Measurements from ENCODE around the gene ZC3H7B.

ZC3H7B gene

GRCh38 chr22:41345807-41346335 lies 44.5 kb downstream of the ZC3H7B start:
- Histone ChIP-seq H3K27ac (ENCODE audit: low read depth, low read length, severe bottlenecking) (no peak overlapping the region), H3K9me3 (ENCODE audit: control insufficient read depth, low read length) (no peaks in the 10 kb centered on the region), H3K4me1 (ENCODE audit: control insufficient read depth, insufficient read depth, low read length, poor library complexity, severe bottlenecking) (peaks cover 2% of the 10 kb centered on the region), H3K36me3 (ENCODE audit: control insufficient read depth, insufficient read depth, low read length) (peaks cover 88% of the 10 kb centered on the region), H3K4me3 (ENCODE audit: extremely low read depth, insufficient read depth, low read length, poor library complexity, severe bottlenecking) (no peak overlapping the region)
- WGBS, 2 experiments (ENCODE audit: insufficient coverage in 2 of 2): 92 to 98% methylated on average over 21 to 24 of the region's 24 CpGs

GRCh38 chr22:41347066-41347859 lies 45.9 kb downstream of the ZC3H7B start:
- Histone ChIP-seq H3K27ac (ENCODE audit: low read depth, low read length, severe bottlenecking) (no peak overlapping the region), H3K9me3 (ENCODE audit: control insufficient read depth, low read length) (no peaks in the 10 kb centered on the region), H3K4me1 (ENCODE audit: control insufficient read depth, insufficient read depth, low read length, poor library complexity, severe bottlenecking) (peaks cover 16% of the 10 kb centered on the region), H3K36me3 (ENCODE audit: control insufficient read depth, insufficient read depth, low read length) (peaks cover 94% of the 10 kb centered on the region), H3K4me3 (ENCODE audit: extremely low read depth, insufficient read depth, low read length, poor library complexity, severe bottlenecking) (no peak overlapping the region)
- 93 to 94% methylated on average over 15 to 16 of the region's 18 CpGs for WGBS, 2 experiments (ENCODE audit: insufficient coverage in 2 of 2)

GRCh38 chr22:41348964-41349484 lies 47.7 kb downstream of the ZC3H7B start:
- H3K4me3 ChIP-seq (ENCODE audit: extremely low read depth, insufficient read depth, low read length, poor library complexity, severe bottlenecking): no peak overlapping the region
- H3K27ac ChIP-seq (ENCODE audit: low read depth, low read length, severe bottlenecking): no peak overlapping the region
- peaks cover 16% of the 10 kb centered on the region for H3K4me1 ChIP-seq (ENCODE audit: control insufficient read depth, insufficient read depth, low read length, poor library complexity, severe bottlenecking)
- whole genome bisulfite sequencing, 2 experiments (ENCODE audit: insufficient coverage in 2 of 2): 95 to 98% methylated on average over 18 to 22 of the region's 22 CpGs
- H3K36me3 ChIP-seq (ENCODE audit: control insufficient read depth, insufficient read depth, low read length): peaks cover 89% of the 10 kb centered on the region
- H3K9me3 ChIP-seq (ENCODE audit: control insufficient read depth, low read length): no peaks in the 10 kb centered on the region

GRCh38 chr22:41350087-41350486 lies 48.8 kb downstream of the ZC3H7B start:
- Histone ChIP-seq H3K4me3 (ENCODE audit: extremely low read depth, insufficient read depth, low read length, poor library complexity, severe bottlenecking) (no peak overlapping the region), H3K27ac (ENCODE audit: low read depth, low read length, severe bottlenecking) (no peak overlapping the region), H3K4me1 (ENCODE audit: control insufficient read depth, insufficient read depth, low read length, poor library complexity, severe bottlenecking) (peaks cover 16% of the 10 kb centered on the region), H3K9me3 (ENCODE audit: control insufficient read depth, low read length) (no peaks in the 10 kb centered on the region), H3K36me3 (ENCODE audit: control insufficient read depth, insufficient read depth, low read length) (peaks cover 89% of the 10 kb centered on the region)
- WGBS, 2 experiments (ENCODE audit: insufficient coverage in 2 of 2): 95 to 97% methylated on average over 4 of the region's 4 CpGs

- H3K36me3 ChIP-seq (ENCODE audit: control insufficient read depth, insufficient read depth, low read length): peaks cover 89% of the 10 kb centered on the region
- no peak overlapping the region for H3K27ac ChIP-seq (ENCODE audit: low read depth, low read length, severe bottlenecking)
- 98% methylated on average over 4 to 5 of the region's 5 CpGs for WGBS, 2 experiments (ENCODE audit: insufficient coverage in 2 of 2)
Observed at GRCh38 chr22:41351011-41351410, 49.7 kb downstream of the ZC3H7B start.

GRCh38 chr22:41352058-41352457 lies 50.7 kb downstream of the ZC3H7B start:
- peaks cover 90% of the 10 kb centered on the region for H3K36me3 ChIP-seq (ENCODE audit: control insufficient read depth, insufficient read depth, low read length)
- H3K27ac ChIP-seq (ENCODE audit: low read depth, low read length, severe bottlenecking): peak overlapping the region; percentile 71
- no peak overlapping the region for H3K4me3 ChIP-seq (ENCODE audit: extremely low read depth, insufficient read depth, low read length, poor library complexity, severe bottlenecking)
- peaks cover 16% of the 10 kb centered on the region for H3K4me1 ChIP-seq (ENCODE audit: control insufficient read depth, insufficient read depth, low read length, poor library complexity, severe bottlenecking)
- 84 to 88% methylated on average over 6 of the region's 6 CpGs for WGBS, 2 experiments (ENCODE audit: insufficient coverage in 2 of 2)
- no peaks in the 10 kb centered on the region for H3K9me3 ChIP-seq (ENCODE audit: control insufficient read depth, low read length)

More at GRCh38 chr22:41351011-41351410, 49.7 kb downstream of the ZC3H7B start:
- H3K4me1 ChIP-seq (ENCODE audit: control insufficient read depth, insufficient read depth, low read length, poor library complexity, severe bottlenecking): peaks cover 16% of the 10 kb centered on the region
- H3K4me3 ChIP-seq (ENCODE audit: extremely low read depth, insufficient read depth, low read length, poor library complexity, severe bottlenecking): no peak overlapping the region
- H3K9me3 ChIP-seq (ENCODE audit: control insufficient read depth, low read length): no peaks in the 10 kb centered on the region

GRCh38 chr22:41353862-41354575 lies 52.7 kb downstream of the ZC3H7B start:
- Histone ChIP-seq H3K36me3 (ENCODE audit: control insufficient read depth, insufficient read depth, low read length) (peaks cover 78% of the 10 kb centered on the region), H3K4me3 (ENCODE audit: extremely low read depth, insufficient read depth, low read length, poor library complexity, severe bottlenecking) (no peak overlapping the region), H3K4me1 (ENCODE audit: control insufficient read depth, insufficient read depth, low read length, poor library complexity, severe bottlenecking) (peaks cover 25% of the 10 kb centered on the region), H3K27ac (ENCODE audit: low read depth, low read length, severe bottlenecking) (no peak overlapping the region), H3K9me3 (ENCODE audit: control insufficient read depth, low read length) (no peaks in the 10 kb centered on the region)
- 94 to 98% methylated on average over 9 to 10 of the region's 10 CpGs for WGBS, 2 experiments (ENCODE audit: insufficient coverage in 2 of 2)

- no peak overlapping the region for H3K27ac ChIP-seq (ENCODE audit: low read depth, low read length, severe bottlenecking)
- H3K36me3 ChIP-seq (ENCODE audit: control insufficient read depth, insufficient read depth, low read length): peaks cover 70% of the 10 kb centered on the region
- WGBS, 2 experiments (ENCODE audit: insufficient coverage in 2 of 2): 95 to 96% methylated on average over 10 of the region's 10 CpGs
- H3K4me3 ChIP-seq (ENCODE audit: extremely low read depth, insufficient read depth, low read length, poor library complexity, severe bottlenecking): no peak overlapping the region
- peaks cover 31% of the 10 kb centered on the region for H3K4me1 ChIP-seq (ENCODE audit: control insufficient read depth, insufficient read depth, low read length, poor library complexity, severe bottlenecking)
- no peaks in the 10 kb centered on the region for H3K9me3 ChIP-seq (ENCODE audit: control insufficient read depth, low read length)
Observed at GRCh38 chr22:41354979-41355378, 53.7 kb downstream of the ZC3H7B start.

GRCh38 chr22:41355895-41356294 lies 54.6 kb downstream of the ZC3H7B start:
- Histone ChIP-seq H3K36me3 (ENCODE audit: control insufficient read depth, insufficient read depth, low read length) (peaks cover 63% of the 10 kb centered on the region), H3K4me3 (ENCODE audit: extremely low read depth, insufficient read depth, low read length, poor library complexity, severe bottlenecking) (no peak overlapping the region)
- WGBS, 2 experiments (ENCODE audit: insufficient coverage in 2 of 2): 93 to 97% methylated on average over 14 to 15 of the region's 17 CpGs

GRCh38 chr22:41356430-41357028 lies 55.2 kb downstream of the ZC3H7B start:
- Histone ChIP-seq H3K9me3 (ENCODE audit: control insufficient read depth, low read length) (no peaks in the 10 kb centered on the region), H3K36me3 (ENCODE audit: control insufficient read depth, insufficient read depth, low read length) (peaks cover 58% of the 10 kb centered on the region), H3K27ac (ENCODE audit: low read depth, low read length, severe bottlenecking) (no peak overlapping the region), H3K4me3 (ENCODE audit: extremely low read depth, insufficient read depth, low read length, poor library complexity, severe bottlenecking) (no peak overlapping the region), H3K4me1 (ENCODE audit: control insufficient read depth, insufficient read depth, low read length, poor library complexity, severe bottlenecking) (peaks cover 26% of the 10 kb centered on the region)
- 96 to 97% methylated on average over 15 to 25 of the region's 25 CpGs for WGBS, 2 experiments (ENCODE audit: insufficient coverage in 2 of 2)

More at GRCh38 chr22:41355895-41356294, 54.6 kb downstream of the ZC3H7B start:
- peaks cover 32% of the 10 kb centered on the region for H3K4me1 ChIP-seq (ENCODE audit: control insufficient read depth, insufficient read depth, low read length, poor library complexity, severe bottlenecking)
- H3K27ac ChIP-seq (ENCODE audit: low read depth, low read length, severe bottlenecking): no peak overlapping the region
- no peaks in the 10 kb centered on the region for H3K9me3 ChIP-seq (ENCODE audit: control insufficient read depth, low read length)
